OCI-LY1 (cell line): ENCODE results near the gene ALPK3.

ENCODE experiments used
- H2AFZ ChIP-seq: fragments of 200-600 bp; sonication (generic), shearing (Covaris generic); 2 replicates; pipeline ENCODE4 v1.6.0; 2014; ENCODE audit warnings: antibody characterized with exemption, mild to moderate bottlenecking, low read length
- H3F3A ChIP-seq: fragments of 200-600 bp; sonication (generic), shearing (Covaris generic); 2 replicates; pipeline ENCODE4 v1.6.0; 2014; ENCODE audit warnings: mild to moderate bottlenecking, antibody characterized with exemption, low read length, moderate library complexity; ENCODE audit not compliant: insufficient read depth
- H3K27ac ChIP-seq: fragments of 200-600 bp; sonication (generic); 2 replicates; pipeline ENCODE4 v1.5.1; 2014; ENCODE audit warnings: low read length, mixed run types, mild to moderate bottlenecking, low read depth; ENCODE audit not compliant: poor library complexity, severe bottlenecking
- H3K27me3 ChIP-seq: fragments of 200-600 bp; sonication (generic); 2 replicates; pipeline ENCODE4 v1.6.0; 2014; ENCODE audit warnings: antibody characterized with exemption, mild to moderate bottlenecking, low read length, moderate library complexity; ENCODE audit not compliant: insufficient read depth
- H3K36me3 ChIP-seq: fragments of 200-600 bp; sonication (generic); 2 replicates; pipeline ENCODE4 v1.6.1; 2014; ENCODE audit warnings: mild to moderate bottlenecking, antibody characterized with exemption, low read length, moderate library complexity, mixed read lengths; ENCODE audit not compliant: insufficient read depth
- H3K4me1 ChIP-seq: fragments of 200-600 bp; sonication (generic); 2 replicates; pipeline ENCODE4 v1.5.1; 2014; ENCODE audit warnings: mild to moderate bottlenecking, low read length, moderate library complexity; ENCODE audit not compliant: insufficient read depth, severe bottlenecking
- H3K4me2 ChIP-seq: fragments of 200-600 bp; sonication (generic), shearing (Covaris generic); 2 replicates; pipeline ENCODE4 v1.6.1; 2014; ENCODE audit warnings: low read length
- H3K4me3 ChIP-seq: fragments of 200-600 bp; sonication (generic); 2 replicates; pipeline ENCODE4 v1.5.1; 2014; ENCODE audit warnings: low read length, low read depth, mild to moderate bottlenecking, mixed read lengths; ENCODE audit not compliant: poor library complexity, severe bottlenecking
- H3K79me2 ChIP-seq: fragments of 200-600 bp; shearing (Covaris generic); 2 replicates; pipeline ENCODE4 v1.6.1; 2016; ENCODE audit warnings: mixed run types, low read length, mixed read lengths; ENCODE audit not compliant: insufficient read depth
- H3K9ac ChIP-seq: fragments of 200-600 bp; sonication (generic), shearing (Covaris generic); 2 replicates; pipeline ENCODE4 v1.6.1; 2014; ENCODE audit warnings: mild to moderate bottlenecking, low read length, mixed read lengths
- H3K9me2 ChIP-seq: fragments of 200-600 bp; sonication (generic), shearing (Covaris generic); 2 replicates; pipeline ENCODE4 v1.6.1; 2014; ENCODE audit warnings: low read depth, mild to moderate bottlenecking, low read length, mixed read lengths
- H3K9me3 ChIP-seq: fragments of 200-600 bp; shearing (Covaris generic); 2 replicates; pipeline ENCODE4 v1.6.1; 2014; ENCODE audit warnings: low read length, mixed read lengths
- H4K20me1 ChIP-seq: fragments of 200-600 bp; sonication (generic), shearing (Covaris generic); 2 replicates; pipeline ENCODE4 v1.6.0; 2016; ENCODE audit warnings: mild to moderate bottlenecking, low read length; ENCODE audit not compliant: insufficient read depth
- EZH2 ChIP-seq: fragments of 200-600 bp; sonication (generic), shearing (Covaris generic); IDR thresholded peaks from 2 replicates; pipeline ENCODE4 v1.8.0; 2017; ENCODE audit warnings: borderline replicate concordance, mixed run types, mild to moderate bottlenecking, antibody characterized with exemption, low read length, moderate library complexity, mixed read lengths
- TF ChIP-seq, protein P1 (sequence below): fragments of 200-600 bp; sonication (generic), shearing (Covaris generic); IDR thresholded peaks from 2 replicates; pipeline ENCODE4 v1.5.1; 2017; ENCODE audit warnings: mild to moderate bottlenecking, antibody characterized with exemption, low read length, moderate library complexity, mixed read lengths

Gene ALPK3

DNA sequence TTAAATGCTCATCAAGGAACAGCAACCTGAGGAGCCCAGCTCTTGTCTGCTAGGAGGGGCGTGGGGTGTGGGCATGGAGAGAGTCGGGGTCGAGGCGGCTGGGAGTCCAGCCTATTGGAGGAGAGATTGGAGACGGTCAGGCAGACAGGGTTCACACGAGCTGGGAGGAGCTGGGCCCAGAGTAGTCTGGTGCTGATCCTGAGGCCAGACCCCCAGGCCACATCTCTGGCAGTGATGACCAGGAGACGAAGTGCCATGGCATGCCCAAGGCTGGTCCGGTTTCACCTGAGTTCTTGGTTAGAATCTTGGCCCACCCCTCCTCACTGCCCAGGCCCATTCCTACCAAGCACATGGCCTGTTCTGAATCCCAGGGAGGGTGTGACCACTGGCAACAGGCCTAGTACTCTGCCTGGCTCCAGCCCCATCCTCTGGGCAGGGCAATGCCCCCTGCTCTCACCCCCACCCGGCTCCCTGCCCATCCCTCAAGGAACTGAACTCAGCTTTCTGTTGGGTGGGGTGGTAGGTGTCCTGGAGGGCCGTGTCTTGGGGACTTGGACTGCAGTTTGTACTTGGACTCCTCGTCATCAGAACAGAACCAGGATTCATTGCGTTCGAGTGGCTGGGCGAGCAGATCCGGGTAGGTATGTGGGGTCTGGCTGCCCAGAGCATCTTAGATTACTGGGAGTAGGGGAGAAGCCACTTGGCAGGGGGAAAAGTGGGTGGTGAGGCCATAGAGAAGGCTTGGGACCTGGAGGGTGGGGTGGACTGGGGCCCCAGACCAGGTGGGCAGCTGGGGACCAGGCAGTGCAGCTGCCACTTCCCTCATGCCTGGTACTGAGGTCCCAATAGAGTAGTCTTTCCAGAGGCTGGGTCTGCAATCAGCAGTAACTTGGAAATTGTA, 88.1 kb downstream of the ALPK3 start:
- Histone ChIP-seq H3K79me2 (no peaks in the 10 kb centered on the region), H3K9me2 (no peaks in the 10 kb centered on the region), H3F3A (no peaks in the 10 kb centered on the region), H3K9me3 (no peaks in the 10 kb centered on the region), H3K27ac (no peak overlapping the region), H3K4me3 (no peak overlapping the region), H3K36me3 (no peaks in the 10 kb centered on the region), H3K4me1 (no peaks in the 10 kb centered on the region), H4K20me1 (no peaks in the 10 kb centered on the region), H3K4me2 (no peak overlapping the region), H3K27me3 (no peaks in the 10 kb centered on the region), H2AFZ (no peak overlapping the region), H3K9ac (no peak overlapping the region)
- TF ChIP-seq, protein P1, sequence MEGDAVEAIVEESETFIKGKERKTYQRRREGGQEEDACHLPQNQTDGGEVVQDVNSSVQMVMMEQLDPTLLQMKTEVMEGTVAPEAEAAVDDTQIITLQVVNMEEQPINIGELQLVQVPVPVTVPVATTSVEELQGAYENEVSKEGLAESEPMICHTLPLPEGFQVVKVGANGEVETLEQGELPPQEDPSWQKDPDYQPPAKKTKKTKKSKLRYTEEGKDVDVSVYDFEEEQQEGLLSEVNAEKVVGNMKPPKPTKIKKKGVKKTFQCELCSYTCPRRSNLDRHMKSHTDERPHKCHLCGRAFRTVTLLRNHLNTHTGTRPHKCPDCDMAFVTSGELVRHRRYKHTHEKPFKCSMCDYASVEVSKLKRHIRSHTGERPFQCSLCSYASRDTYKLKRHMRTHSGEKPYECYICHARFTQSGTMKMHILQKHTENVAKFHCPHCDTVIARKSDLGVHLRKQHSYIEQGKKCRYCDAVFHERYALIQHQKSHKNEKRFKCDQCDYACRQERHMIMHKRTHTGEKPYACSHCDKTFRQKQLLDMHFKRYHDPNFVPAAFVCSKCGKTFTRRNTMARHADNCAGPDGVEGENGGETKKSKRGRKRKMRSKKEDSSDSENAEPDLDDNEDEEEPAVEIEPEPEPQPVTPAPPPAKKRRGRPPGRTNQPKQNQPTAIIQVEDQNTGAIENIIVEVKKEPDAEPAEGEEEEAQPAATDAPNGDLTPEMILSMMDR, result no peak
- no peak for TF ChIP-seq EZH2

- Histone ChIP-seq H3K4me3 (no peak overlapping the region), H3K27ac (no peak overlapping the region), H2AFZ (no peak overlapping the region), H3K27me3 (no peaks in the 10 kb centered on the region), H3K4me1 (no peaks in the 10 kb centered on the region), H4K20me1 (no peaks in the 10 kb centered on the region), H3K36me3 (no peaks in the 10 kb centered on the region), H3F3A (no peaks in the 10 kb centered on the region), H3K4me2 (no peak overlapping the region), H3K79me2 (no peaks in the 10 kb centered on the region), H3K9me3 (no peaks in the 10 kb centered on the region), H3K9me2 (no peaks in the 10 kb centered on the region), H3K9ac (no peak overlapping the region)
- TF ChIP-seq, protein P1, result no peak
- no peak for TF ChIP-seq EZH2
Measured at GRCh38 chr15:84907731-84908130, 90.6 kb downstream of the ALPK3 start.

DNA sequence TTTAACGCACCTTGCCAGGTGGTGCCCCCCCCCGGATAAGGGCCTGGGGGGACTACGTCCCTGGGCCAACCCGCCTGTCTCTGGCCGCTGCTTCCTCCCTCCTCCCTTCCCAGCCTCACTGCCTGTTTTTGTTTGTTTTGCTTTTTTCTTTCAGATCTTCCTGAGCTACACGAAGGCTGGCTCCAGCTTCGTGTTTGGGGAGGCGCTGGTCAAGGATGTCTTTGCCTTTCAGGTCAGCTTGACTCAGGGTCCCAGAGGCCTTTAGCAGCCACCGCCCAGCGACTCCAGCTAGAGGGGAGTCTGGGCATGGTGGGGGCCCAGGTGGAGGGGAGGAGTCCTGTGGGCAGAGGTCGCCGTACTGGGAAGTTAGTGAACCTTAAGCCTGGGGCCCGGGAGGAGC, 91.4 kb downstream of the ALPK3 start:
- no peak overlapping the region for H3K4me3 ChIP-seq
- no peak overlapping the region for H2AFZ ChIP-seq
- no peak overlapping the region for H3K9ac ChIP-seq
- no peak for TF ChIP-seq EZH2
- TF ChIP-seq, protein P1, result no peak
- H3K36me3 ChIP-seq, result no peaks in the 10 kb centered on the region
- no peaks in the 10 kb centered on the region for H3K9me3 ChIP-seq
- H3K27ac ChIP-seq, result no peak overlapping the region
- no peaks in the 10 kb centered on the region for H3K4me1 ChIP-seq
- H4K20me1 ChIP-seq, result no peaks in the 10 kb centered on the region
- H3K27me3 ChIP-seq, result no peaks in the 10 kb centered on the region
- no peaks in the 10 kb centered on the region for H3K79me2 ChIP-seq
- no peak overlapping the region for H3K4me2 ChIP-seq
- no peaks in the 10 kb centered on the region for H3K9me2 ChIP-seq
- H3F3A ChIP-seq, result no peaks in the 10 kb centered on the region
